Measurements from ENCODE around the gene B4GALT1.

- TF ChIP-seq CTCF (IDR thresholded peaks at IDR 0.05): no peak
- no peak for TF ChIP-seq EP300 (IDR thresholded peaks at IDR 0.05)
Observed at GRCh38 chr9:33109850-33110595, 57.1 kb downstream of the B4GALT1 start.

Data from ovary (tissue), 3 donors.